HG02763 (cell line): Measurements from ENCODE around the gene PLCB3.

Experiments used
- ATAC-seq: cut with Tn5 transposase; IDR thresholded peaks from one replicate; pipeline ENCODE4 v1.9.1; 2021; ENCODE audit warnings: mild to moderate bottlenecking, moderate library complexity; ENCODE audit not compliant: unreplicated experiment

Gene PLCB3

DNA sequence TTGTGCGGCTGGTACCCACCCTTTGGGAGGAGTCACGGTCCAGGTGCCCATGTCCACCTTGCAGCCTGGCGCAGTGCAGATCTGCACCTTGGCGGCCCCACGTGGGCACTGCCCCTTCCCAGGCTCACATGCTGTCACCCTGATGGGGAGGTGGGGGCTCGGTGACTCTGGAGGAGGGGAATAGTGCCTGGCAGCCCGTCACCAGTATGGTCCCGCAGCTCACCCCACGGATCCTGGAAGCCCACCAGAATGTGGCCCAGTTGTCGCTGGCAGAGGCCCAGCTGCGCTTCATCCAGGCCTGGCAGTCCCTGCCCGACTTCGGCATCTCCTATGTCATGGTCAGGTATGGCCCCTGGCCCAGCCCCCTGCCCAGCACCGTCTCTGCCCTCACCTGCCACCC lies 30.5 kb upstream of the PLCB3 start:
- ATAC-seq = no peak

DNA sequence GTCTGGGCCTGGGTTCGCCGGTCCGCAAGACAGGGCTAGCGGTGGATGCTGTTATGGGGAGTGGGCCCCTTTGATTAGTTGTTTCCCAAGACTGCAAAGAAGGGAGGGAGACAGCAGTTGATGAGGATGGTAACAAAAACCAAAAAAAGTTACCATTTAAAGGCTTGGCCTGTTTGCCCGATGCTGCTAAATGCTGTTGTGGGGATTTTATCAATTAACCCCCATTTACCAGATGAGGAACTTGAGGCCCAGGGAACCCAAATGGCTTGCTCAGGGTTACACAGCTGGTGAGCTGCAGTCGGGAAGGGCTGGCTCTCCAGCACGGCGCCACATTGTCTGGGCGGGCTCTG lies 28.7 kb upstream of the PLCB3 start:
- ATAC-seq = no peak

DNA sequence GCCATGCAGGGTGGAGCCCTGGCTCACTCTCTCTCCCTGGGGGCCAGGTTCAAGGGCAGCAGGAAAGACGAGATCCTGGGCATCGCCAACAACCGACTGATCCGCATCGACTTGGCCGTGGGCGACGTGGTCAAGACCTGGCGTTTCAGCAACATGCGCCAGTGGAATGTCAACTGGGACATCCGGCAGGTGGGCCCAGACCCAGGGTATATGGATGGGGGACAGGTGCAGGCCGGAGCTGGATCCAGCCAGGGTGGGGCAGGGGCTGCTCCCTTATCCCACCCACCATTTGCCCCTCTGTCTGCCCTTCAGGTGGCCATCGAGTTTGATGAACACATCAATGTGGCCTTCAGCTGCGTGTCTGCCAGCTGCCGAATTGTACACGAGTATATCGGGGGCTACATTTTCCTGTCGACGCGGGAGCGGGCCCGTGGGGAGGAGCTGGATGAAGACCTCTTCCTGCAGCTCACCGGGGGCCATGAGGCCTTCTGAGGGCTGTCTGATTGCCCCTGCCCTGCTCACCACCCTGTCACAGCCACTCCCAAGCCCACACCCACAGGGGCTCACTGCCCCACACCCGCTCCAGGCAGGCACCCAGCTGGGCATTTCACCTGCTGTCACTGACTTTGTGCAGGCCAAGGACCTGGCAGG lies 28.2 kb upstream of the PLCB3 start:
- ATAC-seq = no peak

DNA sequence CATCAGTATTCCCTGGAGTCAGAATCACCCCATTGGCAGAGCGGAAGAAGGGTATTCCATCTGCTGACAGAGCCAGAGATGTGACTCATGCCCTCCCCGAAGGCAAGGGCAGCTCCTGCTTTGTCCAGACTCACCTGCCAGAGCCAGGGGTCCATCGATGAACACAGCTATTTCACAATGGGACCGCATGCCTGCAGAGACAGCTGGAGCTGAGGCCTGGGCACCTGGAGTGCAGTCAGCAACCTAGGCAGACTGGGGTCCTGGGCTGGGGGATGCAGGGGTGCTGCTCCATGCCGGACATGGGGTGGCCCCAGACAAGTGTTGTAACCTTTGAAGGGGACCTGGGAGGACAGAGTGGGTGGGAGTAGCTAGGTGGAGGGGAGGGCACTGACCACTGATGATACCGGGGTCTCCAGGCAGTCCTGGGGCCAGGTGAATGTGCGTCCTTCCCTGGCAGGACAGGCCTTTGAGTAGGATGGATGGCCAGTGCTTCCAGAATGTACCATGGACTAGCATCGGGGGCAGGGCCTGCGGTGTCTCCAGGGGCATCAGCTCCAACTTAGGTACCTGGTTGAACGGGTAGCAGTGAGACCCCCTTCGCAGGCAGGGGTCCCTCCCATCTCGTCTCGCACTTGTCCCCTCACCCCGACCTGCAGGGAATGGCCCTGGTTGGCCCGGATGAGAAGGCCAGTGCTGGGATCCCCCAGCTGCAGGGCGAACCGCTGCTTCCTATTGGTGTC lies 27.0 kb upstream of the PLCB3 start:
- ATAC-seq = no peak

DNA sequence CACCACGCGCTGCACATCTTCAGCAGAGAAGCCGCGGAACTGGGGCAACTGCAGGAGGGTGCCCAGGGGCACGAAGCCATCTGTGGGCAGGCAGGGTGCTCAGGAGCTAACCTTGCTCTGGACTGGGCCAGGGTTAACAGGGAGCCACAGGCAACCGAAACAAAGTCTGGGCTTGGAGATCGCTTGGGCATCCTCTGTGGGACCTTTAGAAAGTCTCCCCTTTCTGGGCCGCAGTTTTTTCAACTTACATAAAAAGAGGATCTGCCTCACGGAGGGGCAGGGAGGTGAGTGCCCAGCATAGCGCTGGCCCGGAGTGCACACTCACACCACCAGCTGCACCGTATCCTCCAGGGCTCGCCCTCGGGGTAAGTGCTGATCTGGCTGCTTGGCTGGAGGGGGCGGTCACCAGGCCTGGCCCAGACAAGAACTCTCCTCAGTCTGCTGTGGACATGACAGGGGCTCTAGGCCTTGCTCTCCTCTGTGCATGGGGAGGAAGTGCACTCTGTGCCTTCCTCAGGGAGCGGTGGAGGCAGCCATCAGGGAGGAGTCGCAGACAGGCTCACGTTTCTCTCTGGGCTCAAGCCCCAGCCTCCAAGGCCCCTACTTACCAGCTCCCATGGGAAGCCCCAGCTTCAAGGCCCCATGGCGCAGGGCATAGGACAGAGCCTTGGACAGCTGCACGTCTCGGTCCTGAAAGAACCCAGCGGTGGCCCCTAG lies 26.3 kb upstream of the PLCB3 start:
- no peak for ATAC-seq

DNA sequence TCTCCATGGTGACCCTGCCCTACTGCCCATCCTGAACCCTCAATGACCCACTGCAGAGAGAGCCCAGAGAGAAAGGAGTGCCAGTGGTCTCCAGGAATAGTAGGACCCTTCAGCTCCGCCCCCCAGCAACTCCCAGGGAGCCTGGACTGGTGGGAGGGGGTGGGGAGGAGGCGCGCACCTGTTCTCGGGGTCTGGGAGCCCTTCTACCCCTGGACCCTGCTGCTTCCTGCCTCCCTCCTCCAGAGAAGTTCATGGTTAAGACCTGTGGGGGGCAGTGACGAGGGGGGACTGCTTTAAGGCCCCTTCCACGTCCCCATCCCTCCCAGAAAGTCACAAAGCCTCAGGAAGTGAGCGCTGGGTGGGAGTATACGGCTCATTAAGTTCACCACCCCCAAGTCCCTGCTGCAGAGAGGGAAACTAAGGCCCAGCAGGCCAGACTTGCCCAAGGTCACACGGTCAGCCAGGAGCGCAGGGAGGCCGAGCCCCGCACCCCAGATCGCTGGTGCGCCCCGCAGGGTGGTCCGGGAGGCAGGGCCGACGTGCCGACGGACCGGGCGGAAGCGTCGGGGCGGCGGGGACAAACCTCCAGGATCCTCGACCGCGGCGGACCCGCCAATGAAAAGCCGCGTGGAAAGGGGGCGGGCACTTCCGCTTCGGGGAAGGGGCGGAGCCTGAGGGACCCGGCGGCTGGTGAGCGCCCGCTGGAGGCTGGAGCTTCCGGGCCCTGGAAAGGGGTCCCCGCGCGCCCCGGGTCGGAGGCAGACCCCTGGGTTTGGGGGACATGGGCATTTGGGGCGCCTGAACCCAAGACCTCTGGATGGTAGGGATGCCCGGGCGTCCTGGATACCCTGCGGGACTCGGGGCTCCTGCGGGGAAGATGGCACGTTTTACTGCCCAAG lies 25.5 kb upstream of the PLCB3 start, which contains the start of the genes NUDT22 and TRPT1:
Gene NUDT22, plus strand, starts transcription at position 667 of the 899 bp plus-strand sequence. CDS start 379 bp downstream, outside the sequence.
Gene TRPT1, minus strand, starts transcription at position 579 of the 899 bp plus-strand sequence. Its CDS starts 326 bp downstream, at position 253.
- peak; percentile 39 for ATAC-seq

DNA sequence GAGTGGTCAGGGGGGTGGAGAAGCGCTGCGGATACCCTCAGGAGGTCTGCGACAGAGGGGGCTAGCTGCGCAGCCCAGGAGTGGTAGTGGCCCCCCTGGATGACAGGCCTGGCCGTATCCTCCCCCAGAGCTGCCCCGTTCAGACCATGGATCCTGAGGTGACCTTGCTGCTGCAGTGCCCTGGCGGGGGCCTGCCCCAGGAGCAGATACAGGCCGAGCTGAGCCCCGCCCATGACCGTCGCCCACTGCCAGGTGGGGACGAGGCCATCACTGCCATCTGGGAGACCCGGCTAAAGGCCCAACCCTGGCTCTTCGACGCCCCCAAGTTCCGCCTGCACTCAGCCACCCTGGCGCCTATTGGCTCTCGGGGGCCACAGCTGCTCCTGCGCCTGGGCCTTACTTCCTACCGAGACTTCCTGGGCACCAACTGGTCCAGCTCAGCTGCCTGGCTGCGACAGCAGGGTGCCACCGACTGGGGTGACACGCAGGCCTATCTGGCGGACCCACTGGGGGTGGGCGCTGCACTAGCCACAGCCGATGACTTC lies 24.8 kb upstream of the PLCB3 start:
- ATAC-seq = no peak

DNA sequence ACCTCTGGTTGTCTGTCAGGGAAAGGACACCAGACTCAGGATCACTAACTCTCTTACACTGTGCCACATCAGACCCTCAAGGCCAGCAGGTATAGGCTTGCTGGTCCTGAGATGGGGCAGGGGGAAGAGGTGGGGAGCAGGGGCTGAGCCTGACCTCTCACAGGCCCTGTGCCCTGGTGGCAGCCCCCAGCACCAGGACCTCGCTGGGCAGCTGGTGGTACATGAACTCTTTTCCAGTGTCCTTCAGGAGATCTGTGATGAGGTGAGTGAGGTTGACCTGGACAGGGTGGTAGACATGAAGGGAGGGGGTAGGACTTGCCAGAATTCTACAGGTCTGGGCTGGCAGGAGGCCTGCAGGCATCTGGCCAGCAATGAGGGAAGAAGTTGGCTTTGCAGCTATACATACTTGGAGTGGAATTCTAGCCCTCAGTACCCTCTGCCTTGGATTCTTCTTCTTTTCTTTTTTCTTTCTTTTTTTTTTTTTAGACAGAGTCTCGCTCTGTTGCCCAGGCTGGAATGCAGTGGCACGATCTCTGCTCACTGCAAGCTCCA lies 23.8 kb upstream of the PLCB3 start:
- ATAC-seq = no peak

DNA sequence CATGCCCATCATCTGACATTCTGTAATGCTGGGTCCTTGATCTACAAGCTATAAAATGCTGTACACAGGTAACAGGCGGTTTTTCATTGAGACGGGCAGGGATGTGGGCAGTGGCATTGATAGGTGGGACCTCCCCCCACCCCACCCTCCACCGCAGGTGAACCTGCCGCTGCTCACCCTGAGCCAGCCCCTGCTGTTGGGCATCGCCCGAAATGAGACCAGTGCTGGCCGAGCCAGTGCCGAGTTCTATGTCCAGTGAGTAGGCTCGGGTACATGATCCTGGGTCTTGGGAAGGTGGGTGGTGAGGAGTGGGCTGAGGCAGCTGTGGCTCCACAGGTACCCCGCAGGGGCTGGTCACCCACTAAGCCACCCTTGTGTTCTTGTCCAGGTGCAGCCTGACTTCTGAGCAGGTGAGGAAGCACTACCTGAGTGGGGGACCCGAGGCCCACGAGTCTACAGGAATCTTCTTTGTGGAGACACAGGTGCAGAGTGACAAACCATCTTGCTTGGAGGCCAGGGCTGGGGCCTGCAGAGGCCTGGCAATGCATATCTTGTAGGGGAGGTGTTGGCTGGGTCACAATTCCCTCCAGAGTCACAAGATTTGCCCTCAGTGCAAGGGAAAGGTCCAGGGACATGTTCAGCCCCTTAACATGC lies 22.1 kb upstream of the PLCB3 start:
- no peak for ATAC-seq

DNA sequence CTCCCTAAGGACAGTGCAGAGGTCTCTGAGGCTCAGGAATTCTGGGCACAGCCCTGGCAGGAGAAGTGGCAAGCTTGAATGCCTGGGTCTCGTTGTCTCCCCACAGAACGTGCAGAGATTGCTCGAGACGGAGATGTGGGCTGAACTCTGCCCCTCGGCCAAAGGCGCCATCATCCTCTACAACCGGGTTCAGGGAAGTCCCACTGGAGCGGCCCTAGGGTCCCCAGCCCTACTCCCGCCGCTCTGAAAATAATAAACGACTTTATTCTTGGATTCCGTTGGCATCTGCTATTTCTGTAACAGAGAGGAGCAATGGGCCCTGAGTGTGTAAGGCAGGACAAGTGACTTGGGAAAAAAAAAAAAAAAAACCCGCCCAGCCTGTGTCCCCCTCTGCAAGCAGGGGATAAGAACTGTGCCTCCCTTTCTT lies 21.6 kb upstream of the PLCB3 start:
- no peak for ATAC-seq

DNA sequence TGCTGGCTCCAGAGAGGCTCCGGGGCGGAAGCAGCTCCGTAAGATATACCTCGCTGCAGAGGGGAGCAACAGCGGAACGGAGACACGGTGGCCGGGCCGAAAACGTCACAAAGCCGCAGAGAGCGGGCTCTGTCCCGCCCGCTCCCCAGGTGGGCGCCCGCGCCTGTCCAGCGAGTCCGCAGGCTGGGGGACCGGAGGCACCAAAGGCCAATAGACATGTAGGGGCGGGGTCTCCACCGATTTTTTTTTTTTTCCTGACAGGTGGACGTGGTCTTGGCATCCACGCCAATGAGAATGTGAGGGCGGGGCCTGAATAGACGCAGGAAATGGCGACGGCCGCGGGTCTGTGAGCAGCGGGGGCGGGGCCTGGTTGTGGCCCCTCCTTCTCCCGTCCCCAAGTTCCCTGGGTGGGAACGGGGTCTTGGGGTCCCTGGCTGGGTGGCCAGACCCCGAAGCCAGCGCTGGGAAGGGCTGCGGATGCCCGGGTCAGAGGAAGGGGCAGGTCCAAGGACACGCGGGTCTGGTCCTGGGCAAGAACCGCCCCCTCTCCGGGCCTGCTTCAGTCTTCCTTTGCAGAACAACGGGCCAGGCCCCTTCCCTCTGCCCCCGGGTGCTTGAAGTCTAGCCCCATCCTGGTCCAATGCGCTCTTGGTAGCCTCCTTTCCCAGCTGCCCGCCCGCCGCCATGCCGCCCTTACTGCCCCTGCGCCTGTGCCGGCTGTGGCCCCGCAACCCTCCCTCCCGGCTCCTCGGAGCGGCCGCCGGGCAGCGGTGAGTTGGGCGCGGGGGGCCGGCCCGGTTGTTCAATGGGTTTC lies 21.0 kb upstream of the PLCB3 start, which contains the start of gene DNAJC4:
Gene DNAJC4, plus strand, starts transcription at position 378 of the 814 bp plus-strand sequence. Its CDS starts 307 bp downstream, at position 685.
- ATAC-seq = peak; percentile 62

DNA sequence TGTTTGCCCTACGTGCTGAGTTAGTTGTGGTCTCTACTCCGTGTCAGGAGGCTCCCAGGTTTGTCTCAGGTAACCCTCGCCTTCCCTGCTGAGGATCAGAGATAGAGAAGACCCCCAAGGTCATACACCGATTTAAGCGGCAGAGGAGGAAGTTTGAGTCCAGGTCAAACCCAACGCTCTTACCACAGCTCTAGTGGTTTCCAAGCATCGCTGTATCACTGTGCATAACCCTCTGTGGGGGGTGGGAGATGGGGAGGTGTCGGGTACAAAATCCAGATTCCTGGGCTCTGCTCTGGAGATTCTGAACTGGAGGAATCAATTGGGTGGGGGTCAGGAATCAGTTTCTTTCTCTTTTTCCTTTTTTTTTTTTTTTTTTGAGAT lies 20.4 kb upstream of the PLCB3 start:
- no peak for ATAC-seq

DNA sequence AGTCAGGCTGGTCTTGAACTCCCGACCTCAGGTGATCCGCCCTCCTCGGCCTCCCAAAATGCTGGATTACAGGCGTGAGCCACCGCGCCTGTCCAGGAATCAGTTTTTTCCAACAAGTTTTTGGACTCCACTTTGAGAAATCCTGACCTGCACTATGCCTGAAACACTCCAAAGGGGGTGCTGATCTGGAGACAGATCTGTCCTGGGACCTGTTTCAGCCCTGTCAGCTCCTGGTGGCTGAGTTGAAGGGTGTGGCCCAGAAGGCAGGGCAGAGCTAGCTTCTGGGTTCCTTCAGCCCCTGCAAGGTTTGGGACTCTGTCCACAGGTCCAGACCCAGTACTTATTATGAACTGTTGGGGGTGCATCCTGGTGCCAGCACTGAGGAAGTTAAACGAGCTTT lies 19.8 kb upstream of the PLCB3 start:
- no peak for ATAC-seq

DNA sequence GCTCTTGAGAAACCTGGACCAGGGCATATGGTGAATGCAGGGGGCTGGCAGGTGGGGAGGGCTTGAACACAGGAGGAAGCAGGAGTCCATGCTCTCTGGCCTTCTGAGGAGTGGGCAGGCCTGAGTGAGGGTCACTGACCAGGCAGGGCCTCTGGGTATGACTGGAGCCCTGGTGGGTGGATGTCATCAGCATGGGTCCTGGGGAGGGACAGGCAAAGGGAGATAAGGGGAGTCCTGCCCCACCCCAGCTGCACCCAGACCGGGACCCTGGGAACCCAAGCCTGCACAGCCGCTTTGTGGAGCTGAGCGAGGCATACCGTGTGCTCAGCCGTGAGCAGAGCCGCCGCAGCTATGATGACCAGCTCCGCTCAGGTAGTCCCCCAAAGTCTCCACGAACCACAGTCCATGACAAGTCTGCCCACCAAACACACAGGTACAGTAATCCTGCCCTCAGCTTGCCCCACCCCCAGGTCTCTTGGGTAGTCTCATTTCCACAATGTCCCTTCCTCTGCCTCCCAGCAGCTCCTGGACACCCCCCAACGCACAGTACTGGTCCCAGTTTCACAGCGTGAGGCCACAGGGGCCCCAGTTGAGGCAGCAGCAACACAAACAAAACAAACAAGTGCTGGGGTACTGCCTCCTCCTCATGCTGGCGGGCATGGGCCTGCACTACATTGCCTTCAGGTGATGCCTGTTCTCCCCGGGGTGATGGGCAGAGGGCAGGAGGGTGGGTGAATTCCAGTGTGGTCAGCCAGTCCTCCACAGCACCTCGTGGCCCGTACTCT lies 19.0 kb upstream of the PLCB3 start:
- no peak for ATAC-seq

DNA sequence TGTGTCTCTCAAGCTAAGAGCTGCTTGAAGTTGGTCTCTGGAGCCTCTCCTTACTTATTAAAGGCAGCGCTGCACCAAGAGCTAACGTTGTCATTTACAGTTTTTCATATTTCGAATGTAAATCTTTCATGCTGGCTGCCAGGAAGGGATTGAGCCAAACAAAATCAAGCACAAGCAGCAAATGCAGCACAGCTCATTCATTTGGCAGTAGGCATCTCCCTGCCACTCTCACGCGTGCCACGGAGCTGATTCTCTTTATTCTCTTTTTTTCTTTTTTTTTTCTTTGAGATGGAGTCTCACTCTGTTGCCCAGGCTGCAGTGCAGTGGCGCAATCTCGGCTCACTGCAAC lies 18.4 kb upstream of the PLCB3 start:
- ATAC-seq = no peak

DNA sequence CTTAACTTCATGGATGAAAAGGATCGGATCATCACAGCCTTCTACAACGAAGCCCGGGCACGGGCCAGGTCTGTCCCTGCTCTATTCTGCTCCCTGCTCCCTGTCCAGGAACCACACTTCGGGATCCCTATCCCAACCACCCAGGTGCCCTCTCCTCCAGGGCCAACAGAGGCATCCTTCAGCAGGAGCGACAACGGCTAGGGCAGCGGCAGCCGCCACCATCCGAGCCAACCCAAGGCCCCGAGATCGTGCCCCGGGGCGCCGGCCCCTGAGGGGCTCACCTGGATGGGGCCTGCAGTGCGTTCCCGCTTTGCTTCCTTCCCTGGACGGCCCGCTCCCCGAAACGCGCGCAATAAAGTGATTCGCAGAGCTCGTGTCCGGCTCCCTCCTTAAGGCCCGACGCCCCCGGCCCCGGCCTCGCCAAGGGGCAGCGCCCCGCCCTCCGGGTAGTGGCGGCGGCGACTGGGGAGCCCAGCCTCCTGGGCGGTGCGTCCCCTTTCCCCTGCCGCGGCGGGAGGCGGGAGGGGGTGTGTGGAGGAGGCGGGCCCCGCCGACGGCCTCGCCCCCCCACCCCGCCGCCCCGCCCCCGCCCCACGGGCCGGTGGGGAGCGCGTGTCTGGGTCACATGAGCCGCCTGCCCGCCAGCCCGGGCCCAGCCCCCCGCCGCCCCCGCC lies 17.3 kb upstream of the PLCB3 start, which contains the start of gene VEGFB:
Gene VEGFB, plus strand, starts transcription at position 672 of the 674 bp plus-strand sequence. CDS start 250 bp downstream, outside the sequence.
- peak; percentile 41 for ATAC-seq

DNA sequence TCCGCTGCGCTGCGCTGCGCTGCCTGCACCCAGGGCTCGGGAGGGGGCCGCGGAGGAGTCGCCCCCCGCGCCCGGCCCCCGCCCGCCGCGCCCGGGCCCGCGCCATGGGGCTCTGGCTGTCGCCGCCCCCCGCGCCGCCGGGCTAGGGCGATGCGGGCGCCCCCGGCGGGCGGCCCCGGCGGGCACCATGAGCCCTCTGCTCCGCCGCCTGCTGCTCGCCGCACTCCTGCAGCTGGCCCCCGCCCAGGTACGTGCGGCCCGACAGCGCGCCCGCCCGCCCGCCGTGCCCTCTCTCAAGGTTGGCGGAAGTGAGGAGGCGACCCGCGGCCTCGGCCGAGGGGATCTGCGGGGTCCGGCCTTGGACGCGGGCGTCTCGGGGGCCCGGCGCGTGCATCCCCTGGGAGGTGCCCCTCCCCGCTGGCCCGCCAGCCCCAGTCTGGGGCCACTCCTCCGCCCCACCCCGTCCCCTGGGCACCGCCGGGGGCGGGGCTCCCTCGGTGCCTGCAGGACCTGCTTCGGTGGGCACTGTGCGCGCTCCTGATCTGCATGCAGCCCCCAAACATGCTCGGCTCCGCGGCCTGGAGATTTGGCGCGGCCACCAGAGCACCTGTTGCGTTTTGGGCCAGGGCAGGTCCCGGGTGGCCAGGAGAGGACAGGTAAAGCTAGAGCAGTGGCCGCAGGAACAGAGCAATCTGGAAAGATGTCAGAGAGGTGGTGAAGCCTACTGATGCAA lies 16.5 kb upstream of the PLCB3 start:
- ATAC-seq = no peak
